ENCODE data around the gene SEMA3D. TPM values are rescaled to one million over a fixed set of nuclear protein-coding genes. Genes with fewer than 3 reads are reported as not detected.

The SEMA3D gene
- total RNA-seq, 3 donors from 2014 or later (not counting 1 experiment from before 2014, with no cell fraction given), result not detected

- no peaks in the 10 kb centered on the region for H3K36me3 Mint-ChIP-seq
- DNase-seq (no peak), ATAC-seq (no peak)
- no peaks in the 10 kb centered on the region for H3K27me3 ChIP-seq (ENCODE audit: control insufficient read depth, insufficient read depth, low read length)
- intact Hi-C loops (cut with micrococcal nuclease), result no loop called here
- no peak overlapping the region for H3K27ac Mint-ChIP-seq
- H3K4me1 ChIP-seq (ENCODE audit: control insufficient read depth, insufficient read depth, low read length), result no peaks in the 10 kb centered on the region
- no peak overlapping the region for H3K4me3 ChIP-seq (ENCODE audit: low read length)
- no peaks in the 10 kb centered on the region for H3K36me3 ChIP-seq (ENCODE audit: control insufficient read depth, insufficient read depth, low read length)
- no peak for TF ChIP-seq CTCF (IDR thresholded peaks at IDR 0.05)
- peaks cover 11 to 20% of the 10 kb centered on the region in 2 donors for H3K9me3 Mint-ChIP-seq
- H3K27me3 Mint-ChIP-seq (ENCODE audit: low read depth in 2 of 2), result no peaks in the 10 kb centered on the region
- H3K4me1 Mint-ChIP-seq, result no peaks in the 10 kb centered on the region
- no peak overlapping the region for H3K4me3 Mint-ChIP-seq
- H3K27ac ChIP-seq (ENCODE audit: low read length), result no peak overlapping the region
- H3K9me3 ChIP-seq (ENCODE audit: control insufficient read depth, insufficient read depth, low read length), result no peaks in the 10 kb centered on the region
- WGBS (ENCODE audit: insufficient coverage), result 86% methylated on average over 1 of the region's 2 CpGs
These were observed 71.8 kb downstream of the SEMA3D start for GRCh38 chr7:85115006-85115405.

GRCh38 chr7:85114342-85114741 lies 72.5 kb downstream of the SEMA3D start:
- Histone ChIP-seq H3K4me3 (ENCODE audit: low read length) (no peak overlapping the region), H3K9me3 (ENCODE audit: control insufficient read depth, insufficient read depth, low read length) (no peaks in the 10 kb centered on the region), H3K27me3 (ENCODE audit: control insufficient read depth, insufficient read depth, low read length) (no peaks in the 10 kb centered on the region), H3K4me1 (ENCODE audit: control insufficient read depth, insufficient read depth, low read length) (no peaks in the 10 kb centered on the region), H3K36me3 (ENCODE audit: control insufficient read depth, insufficient read depth, low read length) (no peaks in the 10 kb centered on the region), H3K27ac (ENCODE audit: low read length) (no peak overlapping the region)
- Mint-ChIP-seq H3K9me3 (peaks cover 11 to 19% of the 10 kb centered on the region in 2 donors), H3K27me3 (ENCODE audit: low read depth in 2 of 2) (no peaks in the 10 kb centered on the region), H3K4me1 (no peaks in the 10 kb centered on the region), H3K27ac (no peak overlapping the region), H3K4me3 (no peak overlapping the region), H3K36me3 (no peaks in the 10 kb centered on the region)
- ATAC-seq (no peak), DNase-seq (no peak)
- intact Hi-C loops (cut with micrococcal nuclease), result no loop called here
- WGBS (ENCODE audit: insufficient coverage), result 80% methylated on average over 1 of the region's 4 CpGs
- no peak for TF ChIP-seq CTCF (IDR thresholded peaks at IDR 0.05)

GRCh38 chr7:85111761-85112160 lies 75.1 kb downstream of the SEMA3D start:
- H3K4me3 ChIP-seq (ENCODE audit: low read length), result no peak overlapping the region
- no peak overlapping the region for H3K27ac Mint-ChIP-seq
- H3K27me3 ChIP-seq (ENCODE audit: control insufficient read depth, insufficient read depth, low read length), result no peaks in the 10 kb centered on the region
- DNase-seq (no peak), ATAC-seq (no peak)
- intact Hi-C loops (cut with micrococcal nuclease), result no loop called here
- no peak overlapping the region for H3K4me3 Mint-ChIP-seq
- H3K9me3 Mint-ChIP-seq, result peaks cover 19 to 23% of the 10 kb centered on the region in 2 donors
- H3K27ac ChIP-seq (ENCODE audit: low read length), result no peak overlapping the region
- no peaks in the 10 kb centered on the region for H3K4me1 Mint-ChIP-seq
- H3K9me3 ChIP-seq (ENCODE audit: control insufficient read depth, insufficient read depth, low read length), result no peaks in the 10 kb centered on the region
- TF ChIP-seq CTCF (IDR thresholded peaks at IDR 0.05), result no peak
- H3K27me3 Mint-ChIP-seq (ENCODE audit: low read depth in 2 of 2), result no peaks in the 10 kb centered on the region
- no peaks in the 10 kb centered on the region for H3K36me3 Mint-ChIP-seq
- WGBS (ENCODE audit: insufficient coverage), result 89% methylated on average over 1 of the region's 1 CpG
- no peaks in the 10 kb centered on the region for H3K36me3 ChIP-seq (ENCODE audit: control insufficient read depth, insufficient read depth, low read length)
- no peaks in the 10 kb centered on the region for H3K4me1 ChIP-seq (ENCODE audit: control insufficient read depth, insufficient read depth, low read length)

GRCh38 chr7:85106719-85107118 lies 80.1 kb downstream of the SEMA3D start:
- H3K9me3 Mint-ChIP-seq, result peaks cover 22 to 28% of the 10 kb centered on the region in 2 donors
- H3K27ac Mint-ChIP-seq, result no peak overlapping the region
- no peak overlapping the region for H3K4me3 Mint-ChIP-seq
- no peak for TF ChIP-seq CTCF (IDR thresholded peaks at IDR 0.05)
- no peaks in the 10 kb centered on the region for H3K27me3 Mint-ChIP-seq (ENCODE audit: low read depth in 2 of 2)
- Histone ChIP-seq H3K4me3 (ENCODE audit: low read length) (no peak overlapping the region), H3K4me1 (ENCODE audit: control insufficient read depth, insufficient read depth, low read length) (no peaks in the 10 kb centered on the region), H3K36me3 (ENCODE audit: control insufficient read depth, insufficient read depth, low read length) (no peaks in the 10 kb centered on the region), H3K27ac (ENCODE audit: low read length) (no peak overlapping the region), H3K27me3 (ENCODE audit: control insufficient read depth, insufficient read depth, low read length) (no peaks in the 10 kb centered on the region), H3K9me3 (ENCODE audit: control insufficient read depth, insufficient read depth, low read length) (no peaks in the 10 kb centered on the region)
- DNase-seq (no peak), ATAC-seq (no peak)
- intact Hi-C loops (cut with micrococcal nuclease), result no loop called here
- WGBS (ENCODE audit: insufficient coverage), result 81% methylated on average over 4 of the region's 5 CpGs
- H3K4me1 Mint-ChIP-seq, result no peaks in the 10 kb centered on the region
- H3K36me3 Mint-ChIP-seq, result no peaks in the 10 kb centered on the region

Data from natural killer cell (primary cell).